ENCODE results near the gene SLC13A3. TPM values are rescaled to one million over a fixed set of nuclear protein-coding genes. Genes with fewer than 3 reads are reported as not detected.

Gene SLC13A3
- total RNA-seq, 2 donors from 2014 or later, result 0.08 to 0.25 TPM

- DNase-seq, result no peak
- TF ChIP-seq, protein P1, sequence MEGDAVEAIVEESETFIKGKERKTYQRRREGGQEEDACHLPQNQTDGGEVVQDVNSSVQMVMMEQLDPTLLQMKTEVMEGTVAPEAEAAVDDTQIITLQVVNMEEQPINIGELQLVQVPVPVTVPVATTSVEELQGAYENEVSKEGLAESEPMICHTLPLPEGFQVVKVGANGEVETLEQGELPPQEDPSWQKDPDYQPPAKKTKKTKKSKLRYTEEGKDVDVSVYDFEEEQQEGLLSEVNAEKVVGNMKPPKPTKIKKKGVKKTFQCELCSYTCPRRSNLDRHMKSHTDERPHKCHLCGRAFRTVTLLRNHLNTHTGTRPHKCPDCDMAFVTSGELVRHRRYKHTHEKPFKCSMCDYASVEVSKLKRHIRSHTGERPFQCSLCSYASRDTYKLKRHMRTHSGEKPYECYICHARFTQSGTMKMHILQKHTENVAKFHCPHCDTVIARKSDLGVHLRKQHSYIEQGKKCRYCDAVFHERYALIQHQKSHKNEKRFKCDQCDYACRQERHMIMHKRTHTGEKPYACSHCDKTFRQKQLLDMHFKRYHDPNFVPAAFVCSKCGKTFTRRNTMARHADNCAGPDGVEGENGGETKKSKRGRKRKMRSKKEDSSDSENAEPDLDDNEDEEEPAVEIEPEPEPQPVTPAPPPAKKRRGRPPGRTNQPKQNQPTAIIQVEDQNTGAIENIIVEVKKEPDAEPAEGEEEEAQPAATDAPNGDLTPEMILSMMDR (IDR thresholded peaks at IDR 0.05), result no peak
- intact Hi-C loops (cut with DNase I), result no loop called here
- H3K36me3 ChIP-seq, result no peaks in the 10 kb centered on the region
- H3K4me1 ChIP-seq, result no peaks in the 10 kb centered on the region
- no peak overlapping the region for H3K9ac ChIP-seq (ENCODE audit: low read depth in 2 of 2, low read length in 2 of 2)
- H3K27ac ChIP-seq, result no peak overlapping the region
- no peaks in the 10 kb centered on the region for H3K9me3 ChIP-seq
- H3K27me3 ChIP-seq, result no peaks in the 10 kb centered on the region
- no peak overlapping the region for H3K4me3 ChIP-seq
Observed at GRCh38 chr20:46551522-46552381, 99.5 kb downstream of the SLC13A3 start.

GRCh38 chr20:46550461-46550860 lies 100.8 kb downstream of the SLC13A3 start, which contains the start of gene OCSTAMP:
OCSTAMP (minus strand) TSS chr20:46550654; CDS start chr20:46550560, 94 bp downstream.
- DNase-seq, result no peak
- Histone ChIP-seq H3K4me3 (no peak within 1 kb of the TSS), H3K9me3 (no peaks in the 10 kb centered on the region), H3K27me3 (no peaks in the 10 kb centered on the region), H3K27ac (no peak within 1 kb of the TSS), H3K4me1 (no peaks in the 10 kb centered on the region), H3K9ac (ENCODE audit: low read depth in 2 of 2, low read length in 2 of 2) (no peak within 1 kb of the TSS), H3K36me3 (no peaks in the 10 kb centered on the region)
- intact Hi-C loops (cut with DNase I), result no loop called here
- TF ChIP-seq, protein P1 (IDR thresholded peaks at IDR 0.05), result no peak

GRCh38 chr20:46549188-46549972 lies 101.9 kb downstream of the SLC13A3 start:
- no peaks in the 10 kb centered on the region for H3K4me1 ChIP-seq
- H3K4me3 ChIP-seq, result no peak overlapping the region
- no peak overlapping the region for H3K27ac ChIP-seq
- H3K36me3 ChIP-seq, result no peaks in the 10 kb centered on the region
- intact Hi-C loops (cut with DNase I), result no loop called here
- no peak overlapping the region for H3K9ac ChIP-seq (ENCODE audit: low read depth in 2 of 2, low read length in 2 of 2)
- H3K9me3 ChIP-seq, result no peaks in the 10 kb centered on the region
- TF ChIP-seq, protein P1 (IDR thresholded peaks at IDR 0.05), result no peak
- DNase-seq, result no peak
- no peaks in the 10 kb centered on the region for H3K27me3 ChIP-seq

DNA sequence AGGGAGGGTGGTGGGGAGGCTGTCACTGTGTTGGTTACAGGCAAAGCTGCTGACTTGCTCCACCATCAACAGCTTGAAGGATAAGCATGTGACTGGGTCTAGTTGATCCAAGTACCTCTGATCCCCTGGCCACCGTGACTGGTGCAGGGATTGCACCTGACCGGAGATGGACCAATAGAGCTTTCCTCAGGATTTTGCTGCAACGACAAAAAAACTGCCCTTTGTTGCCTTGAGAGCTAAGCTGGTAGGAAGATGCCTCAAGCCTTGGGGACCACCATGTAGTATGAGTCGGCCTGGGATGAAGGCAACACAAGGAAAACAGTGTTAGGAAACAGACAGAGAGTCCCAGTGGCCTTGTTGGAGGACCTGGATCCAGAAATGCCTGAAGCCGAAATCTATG lies 102.6 kb downstream of the SLC13A3 start:
- Histone ChIP-seq H3K9ac (ENCODE audit: low read depth in 2 of 2, low read length in 2 of 2) (no peak overlapping the region), H3K4me1 (no peaks in the 10 kb centered on the region), H3K36me3 (no peaks in the 10 kb centered on the region), H3K4me3 (no peak overlapping the region), H3K9me3 (no peaks in the 10 kb centered on the region), H3K27ac (no peak overlapping the region), H3K27me3 (no peaks in the 10 kb centered on the region)
- TF ChIP-seq, protein P1 (IDR thresholded peaks at IDR 0.05), result no peak
- intact Hi-C loops (cut with DNase I), result no loop called here
- no peak for DNase-seq

- intact Hi-C loops (cut with DNase I), result no loop called here
- Histone ChIP-seq H3K9me3 (no peaks in the 10 kb centered on the region), H3K27ac (no peak overlapping the region), H3K4me1 (no peaks in the 10 kb centered on the region), H3K27me3 (no peaks in the 10 kb centered on the region), H3K9ac (ENCODE audit: low read depth in 2 of 2, low read length in 2 of 2) (no peak overlapping the region), H3K36me3 (no peaks in the 10 kb centered on the region), H3K4me3 (no peak overlapping the region)
- TF ChIP-seq, protein P1 (IDR thresholded peaks at IDR 0.05), result no peak
- no peak for DNase-seq
Observed at GRCh38 chr20:46547995-46548394, 103.3 kb downstream of the SLC13A3 start.

Data from colonic mucosa (tissue), 4 donors.